Suprapubic skin (tissue), 4 donors: Measurements from ENCODE around the gene VAV2. TPM values are rescaled to one million over a fixed set of nuclear protein-coding genes. Genes with fewer than 3 reads are reported as not detected.

Experiments
- DNase-seq, 2 donors: peaks; one replicate each; pipeline ENCODE4 v3.0.0-alpha.2; 2019; ENCODE audit warnings: low spot score in 2 of 2
- H3K27ac ChIP-seq: fragments of 200-600 bp; sonication (generic); one replicate; pipeline ENCODE4 v1.5.1; 2019
- H3K27me3 ChIP-seq: fragments of 200-600 bp; sonication (generic); one replicate; pipeline ENCODE4 v1.5.1; 2019
- H3K36me3 ChIP-seq: fragments of 200-600 bp; sonication (generic); one replicate; pipeline ENCODE4 v1.5.1; 2019
- H3K4me1 ChIP-seq: fragments of 200-600 bp; sonication (generic); one replicate; pipeline ENCODE4 v1.5.1; 2019
- H3K4me3 ChIP-seq: fragments of 200-600 bp; sonication (generic); one replicate; pipeline ENCODE4 v1.5.1; 2019; ENCODE audit warnings: mild to moderate bottlenecking
- H3K9me3 ChIP-seq: fragments of 200-600 bp; sonication (generic); one replicate; pipeline ENCODE4 v1.5.1; 2019
- EP300 ChIP-seq: sonication (generic); formaldehyde crosslinking; IDR thresholded peaks from one replicate; pipeline ENCODE4 v1.6.1; 2017; ENCODE audit warnings: antibody characterized with exemption
- POLR2A ChIP-seq, 2 donors: fragments of 450-650 bp; IDR thresholded peaks; one replicate each; pipeline ENCODE4 v1.6.1; 2017; ENCODE audit warnings: antibody characterized with exemption in 2 of 2, mild to moderate bottlenecking in 2 of 2, moderate library complexity in 2 of 2
- POLR2AphosphoS5 ChIP-seq, 3 donors: sonication (generic); formaldehyde crosslinking; IDR thresholded peaks; one replicate each; pipeline ENCODE4 v1.6.1; 2017; ENCODE audit warnings: antibody characterized with exemption in 3 of 3
- whole genome bisulfite sequencing: methylation state at CpG from one replicate; pipeline ENCODE4 v1.1.5; 2018; 5-methylcytosine and 5-hydroxymethylcytosine counted together
- total RNA-seq, 4 donors: library from RNA; depleted of rRNA; stranded (reverse); fragments of >200 nt; gene quantifications; one replicate each; pipeline ENCODE4 v1.1.0, GENCODE V29; 2016
- TF ChIP-seq, protein P1 (sequence below), 2 donors: fragments of 200-600 bp in 1 of 2; fragments of 450-650 bp in 1 of 2; sonication (generic) in 1 of 2; IDR thresholded peaks; one replicate each; pipeline ENCODE4 v1.5.1; 2016 to 2019; ENCODE audit warnings: antibody characterized with exemption in 2 of 2, mild to moderate bottlenecking in 1 of 2, moderate library complexity in 1 of 2

VAV2 gene
- total RNA-seq, 4 donors from 2014 or later, result 5.2 to 10.3 (median 6.4) TPM

DNA sequence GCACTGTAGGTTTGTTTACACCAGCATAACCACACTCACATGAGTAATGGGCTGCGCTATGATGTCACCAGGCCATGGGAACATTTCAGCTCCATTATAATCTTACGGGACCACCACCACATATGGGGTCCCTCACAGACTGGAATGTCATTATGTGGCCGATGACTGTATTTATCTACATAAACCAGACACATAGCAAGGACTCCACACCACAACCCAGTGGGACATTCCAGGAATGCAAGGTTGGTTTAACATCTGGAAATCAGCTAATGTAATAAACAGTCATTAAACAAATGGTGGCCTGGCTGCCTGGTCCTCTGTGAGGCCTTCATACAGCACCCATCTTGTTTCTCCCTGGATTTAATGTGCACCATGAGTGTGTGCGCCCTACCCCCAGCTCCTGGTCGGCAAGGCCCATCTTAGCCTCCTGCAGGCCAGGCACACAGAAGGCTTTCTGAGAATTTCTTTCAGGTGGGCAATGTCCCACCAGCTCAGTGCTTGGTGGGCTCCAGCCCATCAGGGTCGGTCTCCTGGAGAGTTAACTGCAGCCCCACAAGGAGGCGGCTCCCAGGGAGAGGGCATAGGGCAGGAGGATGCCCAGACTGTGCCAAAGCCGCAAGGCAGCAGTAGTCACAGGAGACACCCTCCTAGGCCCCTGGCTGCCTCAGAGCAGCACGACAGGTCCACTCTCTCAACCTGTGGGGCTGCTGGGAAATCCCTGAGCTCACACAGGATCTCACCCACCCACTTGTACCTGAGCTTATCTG is 218.1 kb downstream of the VAV2 start:
- Histone ChIP-seq H3K27me3 (no peaks in the 10 kb centered on the region), H3K27ac (no peak overlapping the region), H3K36me3 (peaks cover 84% of the 10 kb centered on the region), H3K4me3 (no peak overlapping the region), H3K9me3 (no peaks in the 10 kb centered on the region), H3K4me1 (no peaks in the 10 kb centered on the region)
- WGBS, result 96% methylated on average over 5 of the region's 9 CpGs
- peak in 1 of 2 donors; percentile 31 for DNase-seq
- no peak for TF ChIP-seq POLR2AphosphoS5 (IDR thresholded peaks at IDR 0.05)
- TF ChIP-seq, protein P1, sequence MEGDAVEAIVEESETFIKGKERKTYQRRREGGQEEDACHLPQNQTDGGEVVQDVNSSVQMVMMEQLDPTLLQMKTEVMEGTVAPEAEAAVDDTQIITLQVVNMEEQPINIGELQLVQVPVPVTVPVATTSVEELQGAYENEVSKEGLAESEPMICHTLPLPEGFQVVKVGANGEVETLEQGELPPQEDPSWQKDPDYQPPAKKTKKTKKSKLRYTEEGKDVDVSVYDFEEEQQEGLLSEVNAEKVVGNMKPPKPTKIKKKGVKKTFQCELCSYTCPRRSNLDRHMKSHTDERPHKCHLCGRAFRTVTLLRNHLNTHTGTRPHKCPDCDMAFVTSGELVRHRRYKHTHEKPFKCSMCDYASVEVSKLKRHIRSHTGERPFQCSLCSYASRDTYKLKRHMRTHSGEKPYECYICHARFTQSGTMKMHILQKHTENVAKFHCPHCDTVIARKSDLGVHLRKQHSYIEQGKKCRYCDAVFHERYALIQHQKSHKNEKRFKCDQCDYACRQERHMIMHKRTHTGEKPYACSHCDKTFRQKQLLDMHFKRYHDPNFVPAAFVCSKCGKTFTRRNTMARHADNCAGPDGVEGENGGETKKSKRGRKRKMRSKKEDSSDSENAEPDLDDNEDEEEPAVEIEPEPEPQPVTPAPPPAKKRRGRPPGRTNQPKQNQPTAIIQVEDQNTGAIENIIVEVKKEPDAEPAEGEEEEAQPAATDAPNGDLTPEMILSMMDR (IDR thresholded peaks at IDR 0.05), result no peak
- TF ChIP-seq POLR2A (IDR thresholded peaks at IDR 0.05), result no peak
- no peak for TF ChIP-seq EP300

DNA sequence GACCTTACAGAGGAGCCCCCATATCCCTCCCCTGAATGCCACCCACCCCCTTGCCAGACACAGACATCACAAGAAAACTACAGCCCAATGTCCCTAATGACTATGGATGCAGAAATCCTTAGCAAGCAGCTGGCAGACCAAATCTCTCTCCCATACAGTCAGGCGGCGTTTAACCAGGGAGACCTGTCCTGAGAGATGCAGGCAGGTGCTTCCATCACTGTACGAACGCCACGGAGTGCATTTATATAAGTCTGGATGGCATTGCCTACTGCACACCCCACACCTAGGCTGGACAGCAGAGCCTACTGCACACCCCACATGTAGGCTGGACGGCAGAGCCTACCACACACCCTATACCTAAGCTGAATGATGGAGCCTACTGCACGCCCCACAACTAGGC is 219.5 kb downstream of the VAV2 start:
- H3K4me3 ChIP-seq, result no peak overlapping the region
- peak; percentile 26 to 50 for DNase-seq
- peaks cover 87% of the 10 kb centered on the region for H3K36me3 ChIP-seq
- no peaks in the 10 kb centered on the region for H3K4me1 ChIP-seq
- no peaks in the 10 kb centered on the region for H3K27me3 ChIP-seq
- TF ChIP-seq POLR2AphosphoS5 (IDR thresholded peaks at IDR 0.05) (no peak), EP300 (no peak), POLR2A (IDR thresholded peaks at IDR 0.05) (no peak)
- TF ChIP-seq, protein P1 (IDR thresholded peaks at IDR 0.05), result no peak
- WGBS, result 94% methylated on average over 5 of the region's 7 CpGs
- no peak overlapping the region for H3K27ac ChIP-seq
- peaks cover under 1% of the 10 kb centered on the region for H3K9me3 ChIP-seq

DNA sequence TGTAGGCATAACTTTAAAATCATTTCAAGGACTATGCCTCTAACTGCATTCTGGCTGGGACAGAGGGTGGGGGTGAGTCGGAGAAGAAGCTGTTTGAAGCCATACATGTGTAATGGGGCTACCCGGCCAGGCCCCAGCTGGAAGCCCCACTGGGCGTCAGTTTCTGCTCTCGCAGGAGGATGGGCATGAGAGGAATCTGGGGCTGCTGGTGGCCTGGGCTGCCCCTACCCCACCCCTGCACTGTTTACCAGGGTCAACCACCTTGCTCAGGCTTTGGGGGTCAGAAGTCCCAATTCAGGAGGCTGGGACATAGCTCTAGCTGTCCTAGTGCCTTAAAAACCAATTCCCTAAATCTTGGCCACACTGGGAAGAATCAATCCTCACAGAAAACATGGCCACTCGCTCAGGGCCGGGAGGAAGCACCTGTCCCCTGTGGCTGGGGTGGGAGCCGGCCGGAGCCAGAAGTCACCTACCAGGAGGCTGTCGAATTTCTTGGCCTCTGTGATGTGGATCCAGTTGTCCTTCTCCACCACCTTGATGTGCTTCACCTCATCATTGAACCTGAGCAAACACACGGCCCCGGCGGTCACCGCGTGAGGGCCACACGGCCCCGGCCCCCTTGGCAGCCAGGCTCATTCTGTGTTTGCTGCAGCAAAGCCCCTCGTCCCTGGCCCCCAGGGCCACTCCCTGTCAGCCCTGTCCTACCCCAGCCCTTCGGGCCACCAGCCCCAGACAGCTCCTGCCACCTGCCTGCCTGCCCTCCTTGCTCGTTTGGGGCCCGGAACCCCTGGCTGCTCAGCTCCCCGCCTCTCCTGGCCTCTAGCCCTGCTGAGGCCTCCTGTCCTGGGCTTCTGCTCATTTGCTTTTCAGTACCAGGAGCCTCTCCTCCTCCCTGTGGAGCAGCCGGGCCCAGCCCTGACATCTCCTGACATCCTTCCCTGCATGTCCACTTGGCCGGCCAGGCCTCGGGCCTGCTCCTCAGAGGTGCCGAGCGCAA is 220.3 kb downstream of the VAV2 start:
- TF ChIP-seq POLR2A (IDR thresholded peaks at IDR 0.05), result no peak
- TF ChIP-seq, protein P1 (IDR thresholded peaks at IDR 0.05), result no peak
- TF ChIP-seq POLR2AphosphoS5 (IDR thresholded peaks at IDR 0.05), result no peak
- TF ChIP-seq EP300, result no peak
- WGBS, result 89% methylated on average over 23 of the region's 26 CpGs
- no peak overlapping the region for H3K27ac ChIP-seq
- no peak overlapping the region for H3K4me3 ChIP-seq
- H3K36me3 ChIP-seq, result peaks cover 90% of the 10 kb centered on the region
- H3K4me1 ChIP-seq, result no peaks in the 10 kb centered on the region
- no peaks in the 10 kb centered on the region for H3K27me3 ChIP-seq
- DNase-seq, result peak; percentile 40 to 72
- peaks cover 8% of the 10 kb centered on the region for H3K9me3 ChIP-seq

DNA sequence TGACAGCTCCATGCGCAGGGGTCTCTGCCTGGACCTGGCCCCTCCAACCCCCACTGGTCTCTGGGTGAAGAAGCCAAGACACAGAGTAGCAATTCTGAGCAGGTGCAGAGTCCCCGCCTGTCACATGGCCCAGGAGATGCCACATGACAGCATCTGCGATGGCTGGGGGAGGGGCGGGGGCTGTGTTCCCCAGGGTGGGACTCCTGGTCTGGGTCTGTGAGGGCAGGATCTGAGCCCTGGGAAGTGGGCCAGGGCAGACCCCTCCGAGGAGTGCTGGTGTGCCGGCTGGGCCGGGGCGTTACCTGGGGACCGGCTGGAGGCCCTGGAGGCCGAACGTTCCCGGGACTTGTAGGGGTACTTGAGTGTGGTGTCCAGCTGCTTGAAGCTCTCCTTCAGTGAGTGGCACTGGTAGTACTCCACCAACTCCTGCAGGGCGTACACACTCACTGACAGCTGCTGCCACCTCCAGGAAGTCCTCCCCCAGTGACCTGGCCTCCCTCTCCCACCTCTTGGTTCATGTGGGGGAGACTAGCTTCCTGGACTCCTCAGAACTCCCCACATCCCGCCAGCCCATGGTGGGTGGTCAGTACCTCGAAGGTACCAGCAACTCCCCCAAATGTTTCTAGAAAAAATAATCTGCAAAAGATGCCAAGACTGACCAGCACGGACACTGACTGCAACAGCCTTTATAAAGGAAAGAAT is 221.9 kb downstream of the VAV2 start:
- TF ChIP-seq EP300, result no peak
- TF ChIP-seq, protein P1 (IDR thresholded peaks at IDR 0.05), result no peak
- no peak for TF ChIP-seq POLR2AphosphoS5 (IDR thresholded peaks at IDR 0.05)
- no peak for TF ChIP-seq POLR2A (IDR thresholded peaks at IDR 0.05)
- H3K9me3 ChIP-seq, result peaks cover 8% of the 10 kb centered on the region
- no peaks in the 10 kb centered on the region for H3K4me1 ChIP-seq
- H3K27ac ChIP-seq, result no peak overlapping the region
- WGBS, result 83% methylated on average over 4 of the region's 16 CpGs
- peak in 1 of 2 donors; percentile 72 for DNase-seq
- no peak overlapping the region for H3K4me3 ChIP-seq
- H3K36me3 ChIP-seq, result peaks cover 76% of the 10 kb centered on the region
- no peaks in the 10 kb centered on the region for H3K27me3 ChIP-seq
